Measurements from ENCODE around the gene HMBS. TPM values are rescaled to one million over a fixed set of nuclear protein-coding genes. Genes with fewer than 3 reads are reported as not detected.
A peak's percentile ranks its signal among the peaks of the same experiment; 100 is the strongest.

The HMBS gene
- total RNA-seq, 1 experiment from 2014 or later, result 61.6 TPM

DNA sequence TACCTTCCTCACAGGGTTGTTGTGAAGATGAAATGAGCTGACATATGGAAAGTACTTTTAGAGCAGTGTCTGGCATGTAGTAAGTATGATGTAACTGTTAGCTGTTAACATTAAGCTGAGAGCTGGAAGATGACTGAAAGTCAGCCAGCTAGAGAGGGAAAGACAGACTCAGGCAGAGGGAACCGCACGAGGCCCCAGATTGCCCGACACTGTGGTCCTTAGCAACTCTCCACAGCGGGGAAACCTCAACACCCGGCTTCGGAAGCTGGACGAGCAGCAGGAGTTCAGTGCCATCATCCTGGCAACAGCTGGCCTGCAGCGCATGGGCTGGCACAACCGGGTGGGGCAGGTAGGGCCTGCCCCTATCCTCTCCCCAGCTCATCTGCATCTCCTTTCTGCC, 6.5 kb downstream of the HMBS start:
- BruUV-seq (replicated peaks), result no TSS peak
- no peak for DNase-seq (ENCODE audit: low read depth, low spot score)
- H3K27ac ChIP-seq (ENCODE audit: low read length), result no peak overlapping the region

DNA sequence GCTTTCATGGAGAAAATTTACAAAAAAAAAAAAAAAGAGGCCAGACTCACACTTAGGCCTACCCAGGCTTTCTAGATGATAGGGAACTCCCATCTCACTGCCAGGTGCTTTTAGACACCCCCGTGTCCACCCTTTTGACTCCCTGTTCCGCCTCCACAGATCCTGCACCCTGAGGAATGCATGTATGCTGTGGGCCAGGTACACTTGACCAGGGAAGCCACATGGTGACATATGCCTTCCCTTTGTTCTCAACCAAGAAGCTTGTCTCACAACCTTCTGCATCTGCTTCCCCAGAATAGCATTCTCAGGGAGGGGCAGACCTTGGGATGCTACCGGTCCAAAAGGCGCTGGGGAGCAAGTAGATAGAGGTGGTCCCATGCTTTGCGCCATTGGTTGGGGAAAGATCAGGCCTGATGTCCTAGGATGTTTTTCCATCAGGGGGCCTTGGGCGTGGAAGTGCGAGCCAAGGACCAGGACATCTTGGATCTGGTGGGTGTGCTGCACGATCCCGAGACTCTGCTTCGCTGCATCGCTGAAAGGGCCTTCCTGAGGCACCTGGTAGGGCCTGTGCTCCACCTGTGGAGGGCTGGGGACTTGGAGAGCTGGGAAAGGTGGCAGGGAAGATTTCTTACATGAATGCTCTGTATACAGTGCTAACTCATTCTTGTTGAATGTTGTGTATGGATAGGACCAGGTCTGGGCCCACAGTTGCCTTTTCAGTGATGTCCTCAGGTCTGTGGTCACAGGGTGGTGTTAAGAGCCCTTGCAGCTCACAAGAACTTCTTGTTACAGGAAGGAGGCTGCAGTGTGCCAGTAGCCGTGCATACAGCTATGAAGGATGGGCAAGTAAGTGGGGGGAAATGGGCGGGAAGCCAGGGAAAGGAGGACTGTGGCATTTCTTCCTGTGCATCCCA, 7.5 kb downstream of the HMBS start:
- DNase-seq (ENCODE audit: low read depth, low spot score) (no peak), ATAC-seq (no peak)
- BruUV-seq (replicated peaks), result no TSS peak
- CTCF ChIA-PET, result no interaction called here
- peaks cover 18% of the 10 kb centered on the region for H3K4me1 ChIP-seq (ENCODE audit: control insufficient read depth, insufficient read depth, low read length)
- peaks cover 6% of the 10 kb centered on the region for H3K36me3 ChIP-seq (ENCODE audit: control insufficient read depth, insufficient read depth, low read length)
- TF ChIP-seq, protein P1, sequence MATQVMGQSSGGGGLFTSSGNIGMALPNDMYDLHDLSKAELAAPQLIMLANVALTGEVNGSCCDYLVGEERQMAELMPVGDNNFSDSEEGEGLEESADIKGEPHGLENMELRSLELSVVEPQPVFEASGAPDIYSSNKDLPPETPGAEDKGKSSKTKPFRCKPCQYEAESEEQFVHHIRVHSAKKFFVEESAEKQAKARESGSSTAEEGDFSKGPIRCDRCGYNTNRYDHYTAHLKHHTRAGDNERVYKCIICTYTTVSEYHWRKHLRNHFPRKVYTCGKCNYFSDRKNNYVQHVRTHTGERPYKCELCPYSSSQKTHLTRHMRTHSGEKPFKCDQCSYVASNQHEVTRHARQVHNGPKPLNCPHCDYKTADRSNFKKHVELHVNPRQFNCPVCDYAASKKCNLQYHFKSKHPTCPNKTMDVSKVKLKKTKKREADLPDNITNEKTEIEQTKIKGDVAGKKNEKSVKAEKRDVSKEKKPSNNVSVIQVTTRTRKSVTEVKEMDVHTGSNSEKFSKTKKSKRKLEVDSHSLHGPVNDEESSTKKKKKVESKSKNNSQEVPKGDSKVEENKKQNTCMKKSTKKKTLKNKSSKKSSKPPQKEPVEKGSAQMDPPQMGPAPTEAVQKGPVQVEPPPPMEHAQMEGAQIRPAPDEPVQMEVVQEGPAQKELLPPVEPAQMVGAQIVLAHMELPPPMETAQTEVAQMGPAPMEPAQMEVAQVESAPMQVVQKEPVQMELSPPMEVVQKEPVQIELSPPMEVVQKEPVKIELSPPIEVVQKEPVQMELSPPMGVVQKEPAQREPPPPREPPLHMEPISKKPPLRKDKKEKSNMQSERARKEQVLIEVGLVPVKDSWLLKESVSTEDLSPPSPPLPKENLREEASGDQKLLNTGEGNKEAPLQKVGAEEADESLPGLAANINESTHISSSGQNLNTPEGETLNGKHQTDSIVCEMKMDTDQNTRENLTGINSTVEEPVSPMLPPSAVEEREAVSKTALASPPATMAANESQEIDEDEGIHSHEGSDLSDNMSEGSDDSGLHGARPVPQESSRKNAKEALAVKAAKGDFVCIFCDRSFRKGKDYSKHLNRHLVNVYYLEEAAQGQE (IDR thresholded peaks at IDR 0.05; ENCODE audit: insufficient read depth in 1 of 2, low read depth in 2 of 2, low read length in 1 of 2), result no peak
- no peak; the same call in 1 of the 2 replicates for TF ChIP-seq POLR2AphosphoS5 (IDR thresholded peaks at IDR 0.05; ENCODE audit: low read depth, low read length)
- in situ Hi-C loops (cut with HindIII; ENCODE audit: low pct_unique_long_range_greater_than_20kb, low sequenced_read_pairs), result no loop called here
- intact Hi-C loops (cut with micrococcal nuclease; ENCODE audit: unreplicated experiment), result no loop called here
- H3K27me3 ChIP-seq (ENCODE audit: control insufficient read depth, insufficient read depth, low read length), result no peaks in the 10 kb centered on the region
- H3K27ac ChIP-seq (ENCODE audit: low read length), result peak overlapping the region; percentile 84
- H3K4me3 ChIP-seq (ENCODE audit: low read depth in 2 of 2, low read length in 2 of 2), result peak overlapping the region; percentile 81 to 94
- no peaks in the 10 kb centered on the region for H3K9me3 ChIP-seq (ENCODE audit: control insufficient read depth, insufficient read depth, low read depth, low read length)
- POLR2A ChIA-PET, result interaction anchor here (0.6 kb wide), 2 partner anchors 10 to 15 kb away, joined by 4 to 5 read pairs; partner anchors contain the start of gene DPAGT1

More for the DNA sequence above, 6.5 kb downstream of the HMBS start:
- POLR2A ChIA-PET, result interaction anchor here (0.9 kb wide), 1 partner anchor 11 kb away, joined by 3 read pairs; the partner anchor contains the start of gene DPAGT1
- no peaks in the 10 kb centered on the region for H3K27me3 ChIP-seq (ENCODE audit: control insufficient read depth, insufficient read depth, low read length)
- H3K9me3 ChIP-seq (ENCODE audit: control insufficient read depth, insufficient read depth, low read depth, low read length), result no peaks in the 10 kb centered on the region
- in situ Hi-C loops (cut with HindIII; ENCODE audit: low pct_unique_long_range_greater_than_20kb, low sequenced_read_pairs) (no loop called here), intact Hi-C loops (cut with micrococcal nuclease; ENCODE audit: unreplicated experiment) (no loop called here)
- H3K4me1 ChIP-seq (ENCODE audit: control insufficient read depth, insufficient read depth, low read length), result peaks cover 18% of the 10 kb centered on the region
- TF ChIP-seq, protein P2, sequence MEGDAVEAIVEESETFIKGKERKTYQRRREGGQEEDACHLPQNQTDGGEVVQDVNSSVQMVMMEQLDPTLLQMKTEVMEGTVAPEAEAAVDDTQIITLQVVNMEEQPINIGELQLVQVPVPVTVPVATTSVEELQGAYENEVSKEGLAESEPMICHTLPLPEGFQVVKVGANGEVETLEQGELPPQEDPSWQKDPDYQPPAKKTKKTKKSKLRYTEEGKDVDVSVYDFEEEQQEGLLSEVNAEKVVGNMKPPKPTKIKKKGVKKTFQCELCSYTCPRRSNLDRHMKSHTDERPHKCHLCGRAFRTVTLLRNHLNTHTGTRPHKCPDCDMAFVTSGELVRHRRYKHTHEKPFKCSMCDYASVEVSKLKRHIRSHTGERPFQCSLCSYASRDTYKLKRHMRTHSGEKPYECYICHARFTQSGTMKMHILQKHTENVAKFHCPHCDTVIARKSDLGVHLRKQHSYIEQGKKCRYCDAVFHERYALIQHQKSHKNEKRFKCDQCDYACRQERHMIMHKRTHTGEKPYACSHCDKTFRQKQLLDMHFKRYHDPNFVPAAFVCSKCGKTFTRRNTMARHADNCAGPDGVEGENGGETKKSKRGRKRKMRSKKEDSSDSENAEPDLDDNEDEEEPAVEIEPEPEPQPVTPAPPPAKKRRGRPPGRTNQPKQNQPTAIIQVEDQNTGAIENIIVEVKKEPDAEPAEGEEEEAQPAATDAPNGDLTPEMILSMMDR (IDR thresholded peaks at IDR 0.05), result no peak
- no peak for TF ChIP-seq SIN3A (IDR thresholded peaks at IDR 0.05; ENCODE audit: borderline replicate concordance, insufficient read depth, low read depth, low read length)
- no peak for TF ChIP-seq POLR2AphosphoS5 (IDR thresholded peaks at IDR 0.05; ENCODE audit: low read depth, low read length)
- TF ChIP-seq TCF7L2 (IDR thresholded peaks at IDR 0.05; ENCODE audit: low read depth, low read length), result no peak
- TF ChIP-seq, protein P1 (IDR thresholded peaks at IDR 0.05; ENCODE audit: insufficient read depth in 1 of 2, low read depth in 2 of 2, low read length in 1 of 2), result no peak
- CTCF ChIA-PET, result interaction anchor here (0.6 kb wide), 1 partner anchor 249 kb away, joined by 3 read pairs; no protein-coding TSS in a partner anchor
- H3K4me3 ChIP-seq (ENCODE audit: low read depth in 2 of 2, low read length in 2 of 2), result no peak overlapping the region
- ATAC-seq, result no peak
- peaks cover 6% of the 10 kb centered on the region for H3K36me3 ChIP-seq (ENCODE audit: control insufficient read depth, insufficient read depth, low read length)
